ENCODE data around the gene ZNF366.

The ZNF366 gene

DNA sequence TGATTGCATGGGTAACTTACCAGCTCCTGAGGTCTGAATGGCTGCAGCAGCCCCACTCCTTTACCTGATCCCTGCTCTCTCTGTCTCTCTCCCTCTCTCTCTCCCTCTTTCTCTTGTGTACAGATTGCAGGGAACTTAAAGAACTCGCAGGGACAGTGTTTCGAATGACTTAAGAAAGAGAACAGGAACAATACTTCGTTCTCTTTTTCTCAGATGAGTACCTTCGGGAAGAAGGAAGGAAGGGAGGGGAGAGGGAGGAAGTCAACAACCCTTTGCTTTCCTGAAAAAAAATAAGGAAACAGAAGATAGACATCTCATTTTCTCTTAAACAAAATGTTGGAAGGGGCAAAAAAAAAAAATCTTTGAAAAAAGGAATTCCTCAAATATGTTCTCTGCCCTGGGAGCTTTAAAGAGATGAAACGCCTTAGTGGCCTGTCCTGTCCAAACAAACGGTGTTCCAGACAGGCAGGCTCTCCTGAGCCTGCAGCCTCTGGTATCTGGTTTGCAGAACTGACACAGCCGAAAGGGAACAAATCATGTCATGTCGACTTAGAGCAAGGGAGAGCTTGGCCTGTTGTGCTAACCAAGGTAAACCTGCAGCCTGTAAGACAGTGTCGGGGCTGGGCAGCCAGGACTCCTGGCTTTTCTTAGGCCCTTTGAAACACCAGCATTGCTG lies at the start of gene ZNF366:
Gene ZNF366, minus strand, starts transcription at position 180 of the 676 bp plus-strand sequence. CDS start 45,914 bp downstream, outside the sequence.
- TF ChIP-seq CREB5 (CRISPR knock-in tag; IDR thresholded peaks at IDR 0.05; ENCODE audit: low read depth) (no peak), ZNF565 (CRISPR knock-in tag; conservative IDR thresholded peaks at IDR 0.05; ENCODE audit: low read depth) (no peak), SNAI2 (CRISPR knock-in tag; IDR thresholded peaks at IDR 0.05) (no peak), TSHZ2 (CRISPR knock-in tag; IDR thresholded peaks at IDR 0.05) (no peak), ESRRG (CRISPR knock-in tag; IDR thresholded peaks at IDR 0.05) (no peak), ISL1 (CRISPR knock-in tag; IDR thresholded peaks at IDR 0.05) (no peak), ZNF8 (CRISPR knock-in tag; IDR thresholded peaks at IDR 0.05) (no peak)

GRCh38 chr5:72556351-72557166 lies 49.3 kb upstream of the ZNF366 start:
- no peak for ATAC-seq
- TF ChIP-seq, protein P1, sequence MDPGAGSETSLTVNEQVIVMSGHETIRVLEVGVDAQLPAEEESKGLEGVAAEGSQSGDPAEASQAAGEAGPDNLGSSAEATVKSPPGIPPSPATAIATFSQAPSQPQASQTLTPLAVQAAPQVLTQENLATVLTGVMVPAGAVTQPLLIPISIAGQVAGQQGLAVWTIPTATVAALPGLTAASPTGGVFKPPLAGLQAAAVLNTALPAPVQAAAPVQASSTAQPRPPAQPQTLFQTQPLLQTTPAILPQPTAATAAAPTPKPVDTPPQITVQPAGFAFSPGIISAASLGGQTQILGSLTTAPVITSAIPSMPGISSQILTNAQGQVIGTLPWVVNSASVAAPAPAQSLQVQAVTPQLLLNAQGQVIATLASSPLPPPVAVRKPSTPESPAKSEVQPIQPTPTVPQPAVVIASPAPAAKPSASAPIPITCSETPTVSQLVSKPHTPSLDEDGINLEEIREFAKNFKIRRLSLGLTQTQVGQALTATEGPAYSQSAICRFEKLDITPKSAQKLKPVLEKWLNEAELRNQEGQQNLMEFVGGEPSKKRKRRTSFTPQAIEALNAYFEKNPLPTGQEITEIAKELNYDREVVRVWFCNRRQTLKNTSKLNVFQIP (CRISPR knock-in tag; IDR thresholded peaks at IDR 0.05; ENCODE audit: borderline replicate concordance, low read depth) = no peak
- no peak for TF ChIP-seq ESRRG (CRISPR knock-in tag; IDR thresholded peaks at IDR 0.05)
- TF ChIP-seq ZNF565 (CRISPR knock-in tag; conservative IDR thresholded peaks at IDR 0.05; ENCODE audit: low read depth) = no peak
- no peak for TF ChIP-seq RARB (CRISPR knock-in tag; IDR thresholded peaks at IDR 0.05)
- TF ChIP-seq TSHZ2 (CRISPR knock-in tag; IDR thresholded peaks at IDR 0.05) = no peak
- TF ChIP-seq ZFP30 (CRISPR knock-in tag; IDR thresholded peaks at IDR 0.05) = no peak
- no peak for TF ChIP-seq ARNTL (CRISPR knock-in tag; IDR thresholded peaks at IDR 0.05; ENCODE audit: borderline replicate concordance, low read depth)
- no peak for TF ChIP-seq ISL1 (CRISPR knock-in tag; IDR thresholded peaks at IDR 0.05)
- no peak for TF ChIP-seq OSR1 (CRISPR knock-in tag; IDR thresholded peaks at IDR 0.05)

More for the DNA sequence above, at the start of gene ZNF366:
- ATAC-seq = no peak

DNA sequence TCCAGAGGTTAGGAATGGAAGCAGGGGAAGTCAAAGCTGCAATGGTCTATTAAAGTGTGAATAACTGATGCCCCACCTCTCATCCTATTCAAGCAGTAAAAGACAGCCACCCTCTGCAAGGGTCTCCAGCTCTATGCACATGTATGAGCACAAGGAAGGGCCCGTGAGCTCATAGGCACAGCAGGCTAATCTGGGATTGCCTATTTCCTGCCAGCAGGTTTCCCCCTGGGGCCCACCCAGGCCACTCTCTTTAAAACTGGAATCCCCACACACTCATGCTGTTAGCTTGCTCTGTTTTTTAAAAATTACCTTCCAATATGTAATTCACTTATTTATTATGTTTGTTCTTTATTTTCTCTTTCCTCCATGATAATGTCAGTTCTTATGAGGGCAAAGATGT lies 48.7 kb upstream of the ZNF366 start:
- ATAC-seq = no peak
- TF ChIP-seq BACH2 (CRISPR knock-in tag; IDR thresholded peaks at IDR 0.05; ENCODE audit: borderline replicate concordance) = no peak
- TF ChIP-seq SNAI2 (CRISPR knock-in tag; IDR thresholded peaks at IDR 0.05) = no peak
- no peak for TF ChIP-seq GLIS3 (CRISPR knock-in tag; IDR thresholded peaks at IDR 0.05)
- no peak for TF ChIP-seq RARB (CRISPR knock-in tag; IDR thresholded peaks at IDR 0.05)
- TF ChIP-seq OSR1 (CRISPR knock-in tag; IDR thresholded peaks at IDR 0.05) = no peak
- no peak for TF ChIP-seq TSHZ2 (CRISPR knock-in tag; IDR thresholded peaks at IDR 0.05)
- TF ChIP-seq ZFP30 (CRISPR knock-in tag; IDR thresholded peaks at IDR 0.05) = no peak
- TF ChIP-seq, protein P2, sequence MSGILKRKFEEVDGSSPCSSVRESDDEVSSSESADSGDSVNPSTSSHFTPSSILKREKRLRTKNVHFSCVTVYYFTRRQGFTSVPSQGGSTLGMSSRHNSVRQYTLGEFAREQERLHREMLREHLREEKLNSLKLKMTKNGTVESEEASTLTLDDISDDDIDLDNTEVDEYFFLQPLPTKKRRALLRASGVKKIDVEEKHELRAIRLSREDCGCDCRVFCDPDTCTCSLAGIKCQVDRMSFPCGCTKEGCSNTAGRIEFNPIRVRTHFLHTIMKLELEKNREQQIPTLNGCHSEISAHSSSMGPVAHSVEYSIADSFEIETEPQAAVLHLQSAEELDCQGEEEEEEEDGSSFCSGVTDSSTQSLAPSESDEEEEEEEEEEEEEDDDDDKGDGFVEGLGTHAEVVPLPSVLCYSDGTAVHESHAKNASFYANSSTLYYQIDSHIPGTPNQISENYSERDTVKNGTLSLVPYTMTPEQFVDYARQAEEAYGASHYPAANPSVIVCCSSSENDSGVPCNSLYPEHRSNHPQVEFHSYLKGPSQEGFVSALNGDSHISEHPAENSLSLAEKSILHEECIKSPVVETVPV (CRISPR knock-in tag; IDR thresholded peaks at IDR 0.05) = no peak
- TF ChIP-seq CSDC2 (CRISPR knock-in tag; IDR thresholded peaks at IDR 0.05) = no peak
- no peak for TF ChIP-seq ARNTL (CRISPR knock-in tag; IDR thresholded peaks at IDR 0.05; ENCODE audit: borderline replicate concordance, low read depth)
- TF ChIP-seq ZNF565 (CRISPR knock-in tag; conservative IDR thresholded peaks at IDR 0.05; ENCODE audit: low read depth) = no peak
- TF ChIP-seq ISL1 (CRISPR knock-in tag; IDR thresholded peaks at IDR 0.05) = no peak
- no peak for TF ChIP-seq ZNF70 (CRISPR knock-in tag; IDR thresholded peaks at IDR 0.05)
- TF ChIP-seq, protein P3, sequence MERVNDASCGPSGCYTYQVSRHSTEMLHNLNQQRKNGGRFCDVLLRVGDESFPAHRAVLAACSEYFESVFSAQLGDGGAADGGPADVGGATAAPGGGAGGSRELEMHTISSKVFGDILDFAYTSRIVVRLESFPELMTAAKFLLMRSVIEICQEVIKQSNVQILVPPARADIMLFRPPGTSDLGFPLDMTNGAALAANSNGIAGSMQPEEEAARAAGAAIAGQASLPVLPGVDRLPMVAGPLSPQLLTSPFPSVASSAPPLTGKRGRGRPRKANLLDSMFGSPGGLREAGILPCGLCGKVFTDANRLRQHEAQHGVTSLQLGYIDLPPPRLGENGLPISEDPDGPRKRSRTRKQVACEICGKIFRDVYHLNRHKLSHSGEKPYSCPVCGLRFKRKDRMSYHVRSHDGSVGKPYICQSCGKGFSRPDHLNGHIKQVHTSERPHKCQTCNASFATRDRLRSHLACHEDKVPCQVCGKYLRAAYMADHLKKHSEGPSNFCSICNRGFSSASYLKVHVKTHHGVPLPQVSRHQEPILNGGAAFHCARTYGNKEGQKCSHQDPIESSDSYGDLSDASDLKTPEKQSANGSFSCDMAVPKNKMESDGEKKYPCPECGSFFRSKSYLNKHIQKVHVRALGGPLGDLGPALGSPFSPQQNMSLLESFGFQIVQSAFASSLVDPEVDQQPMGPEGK (CRISPR knock-in tag; IDR thresholded peaks at IDR 0.05; ENCODE audit: borderline replicate concordance) = no peak
- no peak for TF ChIP-seq PPARA (CRISPR knock-in tag; IDR thresholded peaks at IDR 0.05; ENCODE audit: borderline replicate concordance)

Data from SK-N-SH treated with all-trans-retinoic acid at 6 μM for 48 hours (cell line).